Measurements from ENCODE around the gene RBL2. TPM values are rescaled to one million over a fixed set of nuclear protein-coding genes. Genes with fewer than 3 reads are reported as not detected.

The RBL2 gene
- total and polyA plus RNA-seq, 2 of the 8 experiments (the other 6 are each of a cell fraction or from before 2014, with no cell fraction given), result 13.9 to 22.1 TPM

DNA sequence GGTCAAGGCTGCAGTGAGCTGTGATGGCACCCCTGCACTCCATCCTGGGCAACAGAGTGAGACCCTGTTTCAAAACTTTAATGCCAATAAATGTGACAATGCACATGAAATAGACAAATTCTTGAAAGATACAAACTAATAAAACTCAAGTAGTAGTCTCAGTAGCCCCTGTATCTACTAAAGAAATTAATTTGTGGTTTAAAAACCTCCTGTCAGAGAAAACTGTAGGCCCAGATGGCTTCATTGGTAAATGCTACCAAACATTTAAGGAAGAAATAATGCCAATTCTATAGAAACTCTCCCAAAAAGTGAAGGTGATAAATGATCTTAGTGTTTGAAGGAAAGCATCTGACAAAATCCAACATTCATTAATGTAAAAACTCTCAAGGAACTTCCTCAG is 52.0 kb downstream of the RBL2 start (continued):
- TF ChIP-seq, protein P1, sequence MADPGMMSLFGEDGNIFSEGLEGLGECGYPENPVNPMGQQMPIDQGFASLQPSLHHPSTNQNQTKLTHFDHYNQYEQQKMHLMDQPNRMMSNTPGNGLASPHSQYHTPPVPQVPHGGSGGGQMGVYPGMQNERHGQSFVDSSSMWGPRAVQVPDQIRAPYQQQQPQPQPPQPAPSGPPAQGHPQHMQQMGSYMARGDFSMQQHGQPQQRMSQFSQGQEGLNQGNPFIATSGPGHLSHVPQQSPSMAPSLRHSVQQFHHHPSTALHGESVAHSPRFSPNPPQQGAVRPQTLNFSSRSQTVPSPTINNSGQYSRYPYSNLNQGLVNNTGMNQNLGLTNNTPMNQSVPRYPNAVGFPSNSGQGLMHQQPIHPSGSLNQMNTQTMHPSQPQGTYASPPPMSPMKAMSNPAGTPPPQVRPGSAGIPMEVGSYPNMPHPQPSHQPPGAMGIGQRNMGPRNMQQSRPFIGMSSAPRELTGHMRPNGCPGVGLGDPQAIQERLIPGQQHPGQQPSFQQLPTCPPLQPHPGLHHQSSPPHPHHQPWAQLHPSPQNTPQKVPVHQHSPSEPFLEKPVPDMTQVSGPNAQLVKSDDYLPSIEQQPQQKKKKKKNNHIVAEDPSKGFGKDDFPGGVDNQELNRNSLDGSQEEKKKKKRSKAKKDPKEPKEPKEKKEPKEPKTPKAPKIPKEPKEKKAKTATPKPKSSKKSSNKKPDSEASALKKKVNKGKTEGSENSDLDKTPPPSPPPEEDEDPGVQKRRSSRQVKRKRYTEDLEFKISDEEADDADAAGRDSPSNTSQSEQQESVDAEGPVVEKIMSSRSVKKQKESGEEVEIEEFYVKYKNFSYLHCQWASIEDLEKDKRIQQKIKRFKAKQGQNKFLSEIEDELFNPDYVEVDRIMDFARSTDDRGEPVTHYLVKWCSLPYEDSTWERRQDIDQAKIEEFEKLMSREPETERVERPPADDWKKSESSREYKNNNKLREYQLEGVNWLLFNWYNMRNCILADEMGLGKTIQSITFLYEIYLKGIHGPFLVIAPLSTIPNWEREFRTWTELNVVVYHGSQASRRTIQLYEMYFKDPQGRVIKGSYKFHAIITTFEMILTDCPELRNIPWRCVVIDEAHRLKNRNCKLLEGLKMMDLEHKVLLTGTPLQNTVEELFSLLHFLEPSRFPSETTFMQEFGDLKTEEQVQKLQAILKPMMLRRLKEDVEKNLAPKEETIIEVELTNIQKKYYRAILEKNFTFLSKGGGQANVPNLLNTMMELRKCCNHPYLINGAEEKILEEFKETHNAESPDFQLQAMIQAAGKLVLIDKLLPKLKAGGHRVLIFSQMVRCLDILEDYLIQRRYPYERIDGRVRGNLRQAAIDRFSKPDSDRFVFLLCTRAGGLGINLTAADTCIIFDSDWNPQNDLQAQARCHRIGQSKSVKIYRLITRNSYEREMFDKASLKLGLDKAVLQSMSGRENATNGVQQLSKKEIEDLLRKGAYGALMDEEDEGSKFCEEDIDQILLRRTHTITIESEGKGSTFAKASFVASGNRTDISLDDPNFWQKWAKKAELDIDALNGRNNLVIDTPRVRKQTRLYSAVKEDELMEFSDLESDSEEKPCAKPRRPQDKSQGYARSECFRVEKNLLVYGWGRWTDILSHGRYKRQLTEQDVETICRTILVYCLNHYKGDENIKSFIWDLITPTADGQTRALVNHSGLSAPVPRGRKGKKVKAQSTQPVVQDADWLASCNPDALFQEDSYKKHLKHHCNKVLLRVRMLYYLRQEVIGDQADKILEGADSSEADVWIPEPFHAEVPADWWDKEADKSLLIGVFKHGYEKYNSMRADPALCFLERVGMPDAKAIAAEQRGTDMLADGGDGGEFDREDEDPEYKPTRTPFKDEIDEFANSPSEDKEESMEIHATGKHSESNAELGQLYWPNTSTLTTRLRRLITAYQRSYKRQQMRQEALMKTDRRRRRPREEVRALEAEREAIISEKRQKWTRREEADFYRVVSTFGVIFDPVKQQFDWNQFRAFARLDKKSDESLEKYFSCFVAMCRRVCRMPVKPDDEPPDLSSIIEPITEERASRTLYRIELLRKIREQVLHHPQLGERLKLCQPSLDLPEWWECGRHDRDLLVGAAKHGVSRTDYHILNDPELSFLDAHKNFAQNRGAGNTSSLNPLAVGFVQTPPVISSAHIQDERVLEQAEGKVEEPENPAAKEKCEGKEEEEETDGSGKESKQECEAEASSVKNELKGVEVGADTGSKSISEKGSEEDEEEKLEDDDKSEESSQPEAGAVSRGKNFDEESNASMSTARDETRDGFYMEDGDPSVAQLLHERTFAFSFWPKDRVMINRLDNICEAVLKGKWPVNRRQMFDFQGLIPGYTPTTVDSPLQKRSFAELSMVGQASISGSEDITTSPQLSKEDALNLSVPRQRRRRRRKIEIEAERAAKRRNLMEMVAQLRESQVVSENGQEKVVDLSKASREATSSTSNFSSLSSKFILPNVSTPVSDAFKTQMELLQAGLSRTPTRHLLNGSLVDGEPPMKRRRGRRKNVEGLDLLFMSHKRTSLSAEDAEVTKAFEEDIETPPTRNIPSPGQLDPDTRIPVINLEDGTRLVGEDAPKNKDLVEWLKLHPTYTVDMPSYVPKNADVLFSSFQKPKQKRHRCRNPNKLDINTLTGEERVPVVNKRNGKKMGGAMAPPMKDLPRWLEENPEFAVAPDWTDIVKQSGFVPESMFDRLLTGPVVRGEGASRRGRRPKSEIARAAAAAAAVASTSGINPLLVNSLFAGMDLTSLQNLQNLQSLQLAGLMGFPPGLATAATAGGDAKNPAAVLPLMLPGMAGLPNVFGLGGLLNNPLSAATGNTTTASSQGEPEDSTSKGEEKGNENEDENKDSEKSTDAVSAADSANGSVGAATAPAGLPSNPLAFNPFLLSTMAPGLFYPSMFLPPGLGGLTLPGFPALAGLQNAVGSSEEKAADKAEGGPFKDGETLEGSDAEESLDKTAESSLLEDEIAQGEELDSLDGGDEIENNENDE (IDR thresholded peaks at IDR 0.05; ENCODE audit: insufficient replicate concordance, low read length), result no peak
- TF ChIP-seq CREB1 (IDR thresholded peaks at IDR 0.05) (no peak), RFX5 (IDR thresholded peaks at IDR 0.05; ENCODE audit: borderline replicate concordance, low read depth, low read length) (no peak), BACH1 (IDR thresholded peaks at IDR 0.05; ENCODE audit: low read length) (no peak)
